ENCODE measurements around the gene ARHGAP6. TPM values are rescaled to one million over a fixed set of nuclear protein-coding genes. Genes with fewer than 3 reads are reported as not detected.

Gene ARHGAP6
- total RNA-seq, 4 donors from 2014 or later, result 49.2 to 63.8 (median 51.5) TPM

- TF ChIP-seq POLR2A (IDR thresholded peaks at IDR 0.05), result no peak
- no peak for TF ChIP-seq CTCF (IDR thresholded peaks at IDR 0.05)
- Histone ChIP-seq H3K27me3 (no peaks in the 10 kb centered on the region), H3K4me1 (no peaks in the 10 kb centered on the region), H3K9me3 (no peaks in the 10 kb centered on the region), H3K27ac (no peak overlapping the region), H3K36me3 (no peaks in the 10 kb centered on the region), H3K4me3 (replicated peaks in 1 of 3) (no peak overlapping the region)
- intact Hi-C loops (cut with DNase I), result no loop called here
- WGBS, 2 donors, result 92 to 97% methylated on average over 9 to 11 of the region's 11 CpGs
- no peak for DNase-seq
These were observed 453.0 kb downstream of the ARHGAP6 start for GRCh38 chrX:11212741-11213140.

- no peaks in the 10 kb centered on the region for H3K27me3 ChIP-seq
- intact Hi-C loops (cut with DNase I), result no loop called here
- no peaks in the 10 kb centered on the region for H3K4me1 ChIP-seq
- no peak overlapping the region for H3K27ac ChIP-seq
- H3K9me3 ChIP-seq, result no peaks in the 10 kb centered on the region
- TF ChIP-seq POLR2A (IDR thresholded peaks at IDR 0.05) (no peak), CTCF (IDR thresholded peaks at IDR 0.05) (no peak)
- no peak for DNase-seq
- no peaks in the 10 kb centered on the region for H3K36me3 ChIP-seq
- H3K4me3 ChIP-seq (replicated peaks in 1 of 3), result no peak overlapping the region
- WGBS, 2 donors, result 77% methylated on average over 4 of the region's 4 CpGs
These were observed 455.3 kb downstream of the ARHGAP6 start for GRCh38 chrX:11210415-11210801.

- Histone ChIP-seq H3K27ac (no peak overlapping the region), H3K36me3 (no peaks in the 10 kb centered on the region), H3K9me3 (no peaks in the 10 kb centered on the region), H3K4me1 (no peaks in the 10 kb centered on the region), H3K4me3 (replicated peaks in 1 of 3) (no peak overlapping the region), H3K27me3 (no peaks in the 10 kb centered on the region)
- DNase-seq, result no peak
- intact Hi-C loops (cut with DNase I), result no loop called here
- TF ChIP-seq POLR2A (IDR thresholded peaks at IDR 0.05), result no peak
- no peak for TF ChIP-seq CTCF (IDR thresholded peaks at IDR 0.05)
- 79 to 93% methylated on average over 2 of the region's 2 CpGs for WGBS, 2 donors
These were observed 455.8 kb downstream of the ARHGAP6 start for GRCh38 chrX:11209798-11210414.

DNA sequence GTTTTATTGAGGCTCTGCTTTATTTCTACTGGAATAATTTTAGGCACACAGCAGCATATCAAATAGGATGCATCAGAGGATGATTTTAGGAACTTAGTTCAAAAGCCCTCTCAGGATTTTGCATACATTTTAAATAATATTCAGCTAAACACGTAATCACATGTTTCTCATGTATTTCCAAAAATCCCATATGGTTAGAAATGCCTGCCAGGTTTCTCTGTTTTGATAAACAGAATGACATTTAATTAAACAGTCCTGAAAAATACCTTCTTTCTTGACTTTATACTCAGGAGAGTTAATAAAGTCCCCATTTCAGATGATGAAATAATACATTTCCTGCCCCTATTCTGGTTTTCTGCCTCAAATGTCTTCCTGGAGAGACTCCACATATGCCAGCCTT lies 459.0 kb downstream of the ARHGAP6 start:
- Histone ChIP-seq H3K27me3 (no peaks in the 10 kb centered on the region), H3K4me1 (no peaks in the 10 kb centered on the region), H3K4me3 (replicated peaks in 1 of 3) (no peak overlapping the region), H3K36me3 (no peaks in the 10 kb centered on the region), H3K9me3 (no peaks in the 10 kb centered on the region), H3K27ac (no peak overlapping the region)
- no peak for TF ChIP-seq POLR2A (IDR thresholded peaks at IDR 0.05)
- TF ChIP-seq CTCF (IDR thresholded peaks at IDR 0.05), result no peak
- DNase-seq, result no peak
- WGBS, 2 donors, result 91 to 96% methylated on average over 1 of the region's 1 CpG
- intact Hi-C loops (cut with DNase I), result no loop called here

DNA sequence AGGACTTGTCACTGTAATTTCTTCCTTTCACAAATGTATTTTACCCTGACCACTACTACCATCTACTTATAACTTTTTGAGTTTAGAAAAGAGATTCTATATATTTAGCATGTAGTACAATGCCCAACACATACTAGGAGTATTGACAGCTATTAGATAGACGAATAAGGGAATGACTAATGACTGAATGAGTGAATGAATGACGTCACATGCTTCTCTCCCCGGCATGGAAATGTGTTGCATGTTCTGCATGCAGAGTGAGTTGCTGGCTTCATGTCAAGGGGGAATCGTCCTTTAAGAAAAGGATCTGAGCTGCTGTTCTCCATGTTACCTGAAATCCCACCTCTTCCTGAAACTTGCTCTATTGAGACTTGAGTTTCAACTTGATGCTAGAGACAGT lies 459.9 kb downstream of the ARHGAP6 start:
- H3K36me3 ChIP-seq, result no peaks in the 10 kb centered on the region
- no peak for DNase-seq
- no peaks in the 10 kb centered on the region for H3K9me3 ChIP-seq
- H3K27me3 ChIP-seq, result no peaks in the 10 kb centered on the region
- no peaks in the 10 kb centered on the region for H3K4me1 ChIP-seq
- intact Hi-C loops (cut with DNase I), result no loop called here
- H3K4me3 ChIP-seq (replicated peaks in 1 of 3), result no peak overlapping the region
- 91 to 94% methylated on average over 4 of the region's 4 CpGs for WGBS, 2 donors
- no peak overlapping the region for H3K27ac ChIP-seq
- no peak for TF ChIP-seq CTCF (IDR thresholded peaks at IDR 0.05)
- no peak for TF ChIP-seq POLR2A (IDR thresholded peaks at IDR 0.05)

Measured in thyroid gland (tissue), 4 donors.